ENCODE data around the gene CLDN22. TPM values are rescaled to one million over a fixed set of nuclear protein-coding genes. Genes with fewer than 3 reads are reported as not detected.

Gene CLDN22
- polyA plus RNA-seq, 1 of the 3 experiments (the other 2 are of a cell fraction): 0.05 TPM

GRCh38 chr4:183355405-183355804 lies 35.3 kb upstream of the CLDN22 start (continued):
- TF ChIP-seq RFX5 (IDR thresholded peaks at IDR 0.05; ENCODE audit: low read length) (no peak), PBX3 (IDR thresholded peaks at IDR 0.05) (peak; percentile 97), ELF1 (IDR thresholded peaks at IDR 0.05) (no peak), EP300 (IDR thresholded peaks at IDR 0.05; ENCODE audit: borderline replicate concordance in 1 of 2, low read depth in 1 of 2, low read length in 1 of 2) (peak; percentile 49 to 96; a peak in 3 of 4 replicates), USF2 (IDR thresholded peaks at IDR 0.05; ENCODE audit: borderline replicate concordance, low read depth, low read length) (no peak), GABPA (IDR thresholded peaks at IDR 0.05; ENCODE audit: low read depth) (no peak; the same call in 1 of the 2 replicates), JUND (IDR thresholded peaks at IDR 0.05) (peak; percentile 98), FOXM1 (IDR thresholded peaks at IDR 0.05; ENCODE audit: low read depth) (peak; percentile 89)

DNA sequence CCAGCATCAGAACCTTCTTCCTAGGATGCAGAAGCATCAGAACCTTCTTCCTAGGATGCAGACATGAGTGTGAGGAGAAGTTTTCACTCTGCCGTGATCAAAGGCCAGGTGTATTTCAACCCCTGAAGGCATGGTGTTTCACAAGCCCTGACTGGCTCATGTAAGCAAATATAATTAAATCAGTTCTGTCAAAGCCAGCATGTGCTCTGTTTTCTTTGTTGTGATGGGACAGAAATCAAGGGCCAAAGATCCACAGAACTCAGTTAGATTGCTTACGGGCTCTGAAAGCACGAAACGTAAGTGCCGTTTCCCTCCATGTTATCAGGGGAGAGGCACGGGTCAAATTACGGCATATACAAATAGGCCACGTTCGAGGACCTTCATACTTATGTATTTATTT lies 34.1 kb upstream of the CLDN22 start:
- no peaks in the 10 kb centered on the region for H3K9me2 ChIP-seq
- no peaks in the 10 kb centered on the region for H3K9me3 ChIP-seq
- H3K4me2 ChIP-seq: no peak overlapping the region
- no peak overlapping the region for H3K27ac ChIP-seq (ENCODE audit: low read depth in 2 of 2, low read length in 1 of 2)
- H4K20me1 ChIP-seq (ENCODE audit: insufficient read depth): no peaks in the 10 kb centered on the region
- H3K36me3 ChIP-seq (replicated peaks in 1 of 2; ENCODE audit: control insufficient read depth in 1 of 2, insufficient read depth in 2 of 2, low read length in 1 of 2): no peaks in the 10 kb centered on the region
- POLR2A ChIA-PET: no interaction called here
- no peaks in the 10 kb centered on the region for H3K79me2 ChIP-seq (ENCODE audit: insufficient read depth)
- CTCF ChIA-PET: no interaction called here
- H3K4me3 ChIP-seq (ENCODE audit: low read depth in 2 of 2, low read length in 1 of 2): no peak overlapping the region
- TF ChIP-seq, protein P1, sequence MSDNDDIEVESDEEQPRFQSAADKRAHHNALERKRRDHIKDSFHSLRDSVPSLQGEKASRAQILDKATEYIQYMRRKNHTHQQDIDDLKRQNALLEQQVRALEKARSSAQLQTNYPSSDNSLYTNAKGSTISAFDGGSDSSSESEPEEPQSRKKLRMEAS (IDR thresholded peaks at IDR 0.05; ENCODE audit: low read depth): no peak
- TF ChIP-seq SIN3A (IDR thresholded peaks at IDR 0.05; ENCODE audit: borderline replicate concordance, low read depth, low read length): no peak
- TF ChIP-seq ZBTB33 (IDR thresholded peaks at IDR 0.05; ENCODE audit: borderline replicate concordance, low read depth): no peak
- no peak for TF ChIP-seq JUND (IDR thresholded peaks at IDR 0.05)
- TF ChIP-seq PBX3 (IDR thresholded peaks at IDR 0.05): no peak
- TF ChIP-seq TAF1 (IDR thresholded peaks at IDR 0.05; ENCODE audit: borderline replicate concordance, low read depth, low read length): no peak
- no peak for TF ChIP-seq MXI1 (IDR thresholded peaks at IDR 0.05; ENCODE audit: low read depth, low read length)
- no peaks in the 10 kb centered on the region for H3K27me3 ChIP-seq (ENCODE audit: insufficient read depth)
- peaks cover 8% of the 10 kb centered on the region for H3F3A ChIP-seq (replicated peaks; ENCODE audit: insufficient read depth)
- 88% methylated on average over 9 of the region's 9 CpGs for WGBS (ENCODE audit: low lambda C conversion rate)
- peaks cover 0 to 17% of the 10 kb centered on the region in 2 experiments; a peak in 1 of 4 replicates for H3K4me1 ChIP-seq (ENCODE audit: control insufficient read depth in 1 of 2, insufficient read depth in 2 of 2, low read depth in 1 of 2, low read length in 1 of 2)
- H2AFZ ChIP-seq (ENCODE audit: low read depth): no peak overlapping the region
- H3K9ac ChIP-seq: no peak overlapping the region
- DNase-seq: no peak
